ENCODE results near the gene PIK3CB. TPM values are rescaled to one million over a fixed set of nuclear protein-coding genes. Genes with fewer than 3 reads are reported as not detected.
"Not testable (repeated sequence)": the region's sequence is repeated elsewhere in the genome, so short reads cannot be mapped to it uniquely, and the experiment has no call there.

PIK3CB gene
- total RNA-seq, 6 donors from 2014 or later: 26.1 to 77.2 (median 40.6) TPM

GRCh38 chr3:138829886-138830510 lies 4.7 kb downstream of the PIK3CB start:
- Histone ChIP-seq H3K27ac (no peak overlapping the region), H3K27me3 (no peaks in the 10 kb centered on the region), H3K36me3 (peaks cover 0 to 7% (median 0%) of the 10 kb centered on the region in 4 donors), H3K9me3 (no peaks in the 10 kb centered on the region), H3K4me1 (peaks cover 6 to 16% (median 9%) of the 10 kb centered on the region in 4 donors), H3K4me3 (no peak overlapping the region)
- DNase-seq: no peak
- WGBS, 2 donors: 93 to 95% methylated on average over 15 of the region's 15 CpGs
- no peak for TF ChIP-seq POLR2AphosphoS5 (IDR thresholded peaks at IDR 0.05)
- TF ChIP-seq, protein P1, sequence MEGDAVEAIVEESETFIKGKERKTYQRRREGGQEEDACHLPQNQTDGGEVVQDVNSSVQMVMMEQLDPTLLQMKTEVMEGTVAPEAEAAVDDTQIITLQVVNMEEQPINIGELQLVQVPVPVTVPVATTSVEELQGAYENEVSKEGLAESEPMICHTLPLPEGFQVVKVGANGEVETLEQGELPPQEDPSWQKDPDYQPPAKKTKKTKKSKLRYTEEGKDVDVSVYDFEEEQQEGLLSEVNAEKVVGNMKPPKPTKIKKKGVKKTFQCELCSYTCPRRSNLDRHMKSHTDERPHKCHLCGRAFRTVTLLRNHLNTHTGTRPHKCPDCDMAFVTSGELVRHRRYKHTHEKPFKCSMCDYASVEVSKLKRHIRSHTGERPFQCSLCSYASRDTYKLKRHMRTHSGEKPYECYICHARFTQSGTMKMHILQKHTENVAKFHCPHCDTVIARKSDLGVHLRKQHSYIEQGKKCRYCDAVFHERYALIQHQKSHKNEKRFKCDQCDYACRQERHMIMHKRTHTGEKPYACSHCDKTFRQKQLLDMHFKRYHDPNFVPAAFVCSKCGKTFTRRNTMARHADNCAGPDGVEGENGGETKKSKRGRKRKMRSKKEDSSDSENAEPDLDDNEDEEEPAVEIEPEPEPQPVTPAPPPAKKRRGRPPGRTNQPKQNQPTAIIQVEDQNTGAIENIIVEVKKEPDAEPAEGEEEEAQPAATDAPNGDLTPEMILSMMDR (IDR thresholded peaks at IDR 0.05): no peak
- TF ChIP-seq EP300 (IDR thresholded peaks at IDR 0.05): no peak
- TF ChIP-seq POLR2A (IDR thresholded peaks at IDR 0.05): no peak
- ATAC-seq (ENCODE audit: low FRiP score in 2 of 2): no peak

- ATAC-seq (ENCODE audit: low FRiP score in 2 of 2) (no peak), DNase-seq (no peak)
- peaks cover 0 to 7% (median 0%) of the 10 kb centered on the region in 4 donors for H3K36me3 ChIP-seq
- no peak overlapping the region for H3K4me3 ChIP-seq
- peaks cover 6 to 15% (median 10%) of the 10 kb centered on the region in 4 donors for H3K4me1 ChIP-seq
- 90 to 93% methylated on average over 3 of the region's 3 CpGs for WGBS, 2 donors
- H3K27ac ChIP-seq: no peak overlapping the region
- no peak for TF ChIP-seq POLR2A (IDR thresholded peaks at IDR 0.05)
- TF ChIP-seq, protein P1 (IDR thresholded peaks at IDR 0.05): no peak
- TF ChIP-seq POLR2AphosphoS5 (IDR thresholded peaks at IDR 0.05): no peak
- TF ChIP-seq EP300 (IDR thresholded peaks at IDR 0.05): no peak
- H3K27me3 ChIP-seq: no peaks in the 10 kb centered on the region
- no peaks in the 10 kb centered on the region for H3K9me3 ChIP-seq
Observed at GRCh38 chr3:138829097-138829496, 5.6 kb downstream of the PIK3CB start.

GRCh38 chr3:138827222-138827621 lies 7.5 kb downstream of the PIK3CB start:
- Histone ChIP-seq H3K27ac (no peak overlapping the region), H3K9me3 (no peaks in the 10 kb centered on the region), H3K36me3 (peaks cover 0 to 7% (median 0%) of the 10 kb centered on the region in 4 donors), H3K27me3 (no peaks in the 10 kb centered on the region), H3K4me1 (peaks cover 0 to 9% (median 4%) of the 10 kb centered on the region in 4 donors), H3K4me3 (no peak overlapping the region)
- no peak for ATAC-seq (ENCODE audit: low FRiP score in 2 of 2)
- DNase-seq: no peak
- WGBS, 2 donors: 89 to 90% methylated on average over 7 of the region's 7 CpGs
- TF ChIP-seq EP300 (IDR thresholded peaks at IDR 0.05) (no peak), POLR2AphosphoS5 (IDR thresholded peaks at IDR 0.05) (no peak), POLR2A (IDR thresholded peaks at IDR 0.05) (no peak)
- TF ChIP-seq, protein P1 (IDR thresholded peaks at IDR 0.05): no peak

DNA sequence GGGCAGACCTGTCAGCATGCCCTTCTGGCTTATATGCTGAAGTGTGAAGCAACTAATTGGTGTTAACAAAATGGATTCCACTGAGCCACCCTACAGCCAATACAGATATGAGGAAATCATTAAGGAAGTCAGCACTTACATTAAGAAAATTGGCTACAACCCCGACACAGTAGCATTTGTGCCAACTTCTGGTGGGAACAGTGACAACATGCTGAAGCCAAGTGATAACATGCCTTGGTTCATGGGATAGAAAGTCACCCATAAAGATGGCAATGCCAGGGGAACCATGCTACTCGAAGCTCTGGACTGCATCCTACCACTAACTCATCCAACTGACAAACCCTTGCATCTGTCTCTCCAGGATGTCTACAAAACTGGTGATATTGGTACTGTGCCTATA lies 9.4 kb downstream of the PIK3CB start:
- Histone ChIP-seq H3K27me3 (no peaks in the 10 kb centered on the region), H3K4me3 (no peak overlapping the region), H3K4me1 (peaks cover 0 to 9% (median 2%) of the 10 kb centered on the region in 4 donors), H3K36me3 (peaks cover 0 to 7% (median 0%) of the 10 kb centered on the region in 4 donors), H3K27ac (no peak overlapping the region), H3K9me3 (no peaks in the 10 kb centered on the region)
- no peak for DNase-seq
- TF ChIP-seq POLR2AphosphoS5 (IDR thresholded peaks at IDR 0.05) (no peak), POLR2A (IDR thresholded peaks at IDR 0.05) (no peak), EP300 (IDR thresholded peaks at IDR 0.05) (no peak)
- TF ChIP-seq, protein P1 (IDR thresholded peaks at IDR 0.05): no peak
- 40% methylated on average over 1 to 2 of the region's 2 CpGs for WGBS, 2 donors
- no peak for ATAC-seq (ENCODE audit: low FRiP score in 2 of 2)

GRCh38 chr3:138824114-138824506 lies 10.6 kb downstream of the PIK3CB start:
- DNase-seq (no peak), ATAC-seq (ENCODE audit: low FRiP score in 2 of 2) (no peak)
- WGBS, 2 donors: 84 to 100% methylated on average over 1 of the region's 1 CpG
- Histone ChIP-seq H3K27me3 (no peaks in the 10 kb centered on the region), H3K4me1 (peaks cover 0 to 9% (median 2%) of the 10 kb centered on the region in 4 donors), H3K27ac (no peak overlapping the region), H3K9me3 (no peaks in the 10 kb centered on the region), H3K4me3 (no peak overlapping the region), H3K36me3 (peaks cover 0 to 7% (median 0%) of the 10 kb centered on the region in 4 donors)
- TF ChIP-seq POLR2A (IDR thresholded peaks at IDR 0.05) (no peak), EP300 (IDR thresholded peaks at IDR 0.05) (no peak), POLR2AphosphoS5 (IDR thresholded peaks at IDR 0.05) (no peak)
- TF ChIP-seq, protein P1 (IDR thresholded peaks at IDR 0.05): no peak

DNA sequence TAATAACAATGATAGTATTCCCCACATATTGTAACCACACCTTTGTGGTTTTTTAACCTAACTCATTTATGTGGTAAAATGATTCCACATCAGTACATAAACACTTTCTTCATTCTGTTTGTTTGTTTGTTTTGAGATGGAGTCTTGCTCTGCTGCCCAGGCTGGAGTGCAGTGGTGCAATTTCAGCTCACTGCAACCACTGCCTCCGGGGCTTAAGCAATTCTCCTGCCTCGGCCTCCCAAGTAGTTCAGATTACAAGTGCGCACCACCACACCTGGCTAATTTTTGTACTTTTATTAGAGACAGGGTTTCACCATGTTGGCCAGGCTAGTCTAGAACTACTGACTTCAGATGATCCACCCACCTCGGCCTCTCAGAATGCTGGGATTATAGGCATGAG lies 14.3 kb downstream of the PIK3CB start:
- H3K4me3 ChIP-seq; DNase-seq; H3K9me3 ChIP-seq; H3K27ac ChIP-seq; H3K36me3 ChIP-seq; H3K27me3 ChIP-seq; ATAC-seq (ENCODE audit: low FRiP score in 2 of 2): not testable (repeated sequence)
- peaks cover 6 to 27% (median 11%) of the 10 kb centered on the region in 4 donors for H3K4me1 ChIP-seq
- WGBS, 2 donors: 92 to 97% methylated on average over 4 of the region's 4 CpGs
